Measurements from ENCODE around the gene FNDC3B.

- no peak for TF ChIP-seq POLR2A (IDR thresholded peaks at IDR 0.05; ENCODE audit: low read depth, low read length)
- no peak for TF ChIP-seq CTCF (IDR thresholded peaks at IDR 0.05; ENCODE audit: extremely low read depth in 1 of 2, insufficient read depth in 1 of 2, low read depth in 1 of 2, low read length in 2 of 2)
- peak; percentile 20 for TF ChIP-seq POLR2AphosphoS5 (IDR thresholded peaks at IDR 0.05; ENCODE audit: insufficient read depth, low read depth, low read length)
- no peak for TF ChIP-seq EZH2 (IDR thresholded peaks at IDR 0.05; ENCODE audit: borderline replicate concordance, low read depth, low read length, severe bottlenecking)
- no peak for TF ChIP-seq GATA2 (IDR thresholded peaks at IDR 0.05; ENCODE audit: insufficient read depth, insufficient read length, low read depth, low read length)
- no peak for TF ChIP-seq MYC (IDR thresholded peaks at IDR 0.05; ENCODE audit: low read depth, low read length)
- no peak for TF ChIP-seq MAX (IDR thresholded peaks at IDR 0.05; ENCODE audit: insufficient read depth, insufficient read length)
- no peak for TF ChIP-seq JUN (IDR thresholded peaks at IDR 0.05; ENCODE audit: borderline replicate concordance, insufficient read depth, insufficient read length, low read depth)
These were observed 150.7 kb downstream of the FNDC3B start for GRCh38 chr3:172189987-172190603.
